GM18951 (cell line): ENCODE results near the gene CCDC50.

Source experiments
- POLR2A ChIP-seq: IDR thresholded peaks from 4 replicates; pipeline ENCODE4 v1.6.1; 2011; ENCODE audit warnings: mild to moderate bottlenecking; ENCODE audit not compliant: insufficient read length, insufficient read depth; ENCODE audit errors: extremely low read depth
- in situ Hi-C: fragments of 300-500 bp; cut with MboI; formaldehyde crosslinking; loops from one replicate; pipeline ENCODE4 v1.12.0; 2022; ENCODE audit warnings: low sequenced_read_pairs, mixed read lengths, inconsistent platforms; ENCODE audit not compliant: unreplicated experiment

The CCDC50 gene

GRCh38 chr3:191329654-191330529 is 698 bp downstream of the CCDC50 start, which contains the start of gene UTS2B:
Gene UTS2B, minus strand, starts transcription at chr3:191330526. Its CDS starts 48,337 bp downstream, at chr3:191282189.
- no peak for TF ChIP-seq POLR2A
- in situ Hi-C loops = no loop called here

GRCh38 chr3:191330530-191331048 is 1.4 kb downstream of the CCDC50 start:
- no peak for TF ChIP-seq POLR2A
- in situ Hi-C loops = no loop called here

GRCh38 chr3:191331388-191331787 is 2.2 kb downstream of the CCDC50 start:
- in situ Hi-C loops = no loop called here
- TF ChIP-seq POLR2A = no peak

- in situ Hi-C loops = no loop called here
Observed at GRCh38 chr3:191333298-191333880, 4.2 kb downstream of the CCDC50 start.

DNA sequence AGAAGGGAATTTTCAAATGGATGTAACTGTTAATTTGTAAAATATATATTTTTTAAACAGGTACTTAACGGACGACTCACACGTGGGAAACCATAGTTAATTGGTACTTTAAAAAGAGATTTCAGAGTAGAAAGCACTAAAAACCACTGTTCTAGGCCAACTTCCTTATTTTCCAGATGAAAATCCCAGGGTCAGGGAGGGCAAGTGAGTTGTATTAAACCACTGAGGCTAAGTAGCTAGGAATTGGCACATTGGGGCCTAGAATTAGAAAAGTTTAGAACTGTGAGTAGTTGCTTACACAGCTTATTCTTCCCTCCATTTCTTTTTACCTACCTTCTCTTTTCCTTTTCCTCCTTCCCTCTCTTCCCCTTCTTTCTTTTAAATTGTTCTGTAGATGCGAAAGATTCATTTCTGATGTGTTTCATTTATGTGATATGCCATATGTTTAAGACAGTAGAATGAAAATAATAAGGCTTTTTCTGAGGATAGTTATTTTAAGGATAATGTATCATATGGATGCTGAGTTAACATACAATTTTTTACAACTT is 5.2 kb downstream of the CCDC50 start:
- in situ Hi-C loops = no loop called here
- no peak for TF ChIP-seq POLR2A

More at GRCh38 chr3:191333298-191333880, 4.2 kb downstream of the CCDC50 start:
- no peak for TF ChIP-seq POLR2A

DNA sequence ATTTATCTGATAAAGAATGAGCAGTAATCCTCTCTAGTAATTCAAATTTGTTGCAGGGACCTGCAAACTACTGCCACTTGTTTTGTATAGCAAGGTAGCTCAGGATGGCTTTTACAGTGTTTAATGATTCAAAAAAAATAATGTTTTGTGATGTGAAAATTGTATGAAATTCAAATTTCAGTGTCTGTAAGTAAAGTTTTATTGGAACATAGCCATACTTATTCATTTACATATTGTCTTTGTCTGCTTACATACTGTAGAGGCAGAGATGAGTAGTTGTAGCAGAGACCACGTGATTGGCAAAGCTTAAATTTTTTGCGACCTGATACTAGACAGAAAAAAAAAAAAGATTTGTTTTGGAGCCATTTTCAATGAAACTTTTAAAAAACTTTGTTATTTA is 7.6 kb downstream of the CCDC50 start:
- in situ Hi-C loops = no loop called here
- no peak for TF ChIP-seq POLR2A

DNA sequence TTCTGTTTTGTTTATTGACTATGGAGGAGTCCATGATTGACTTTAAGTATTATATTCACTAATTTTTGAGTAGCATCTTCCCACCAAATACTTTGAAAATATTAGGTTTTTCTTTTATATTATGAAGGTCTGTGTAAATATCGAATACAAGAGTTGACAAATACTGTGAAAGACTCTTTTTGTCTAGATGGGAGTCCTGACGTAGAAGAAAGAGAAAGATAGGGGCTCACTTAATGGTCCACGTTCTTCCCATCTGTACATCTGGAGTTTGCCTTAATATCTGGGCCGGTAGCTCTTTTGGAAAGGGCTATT is 8.9 kb downstream of the CCDC50 start:
- TF ChIP-seq POLR2A = no peak
- in situ Hi-C loops = no loop called here

- in situ Hi-C loops = no loop called here
Observed at GRCh38 chr3:191339316-191339917, 10.2 kb downstream of the CCDC50 start.

DNA sequence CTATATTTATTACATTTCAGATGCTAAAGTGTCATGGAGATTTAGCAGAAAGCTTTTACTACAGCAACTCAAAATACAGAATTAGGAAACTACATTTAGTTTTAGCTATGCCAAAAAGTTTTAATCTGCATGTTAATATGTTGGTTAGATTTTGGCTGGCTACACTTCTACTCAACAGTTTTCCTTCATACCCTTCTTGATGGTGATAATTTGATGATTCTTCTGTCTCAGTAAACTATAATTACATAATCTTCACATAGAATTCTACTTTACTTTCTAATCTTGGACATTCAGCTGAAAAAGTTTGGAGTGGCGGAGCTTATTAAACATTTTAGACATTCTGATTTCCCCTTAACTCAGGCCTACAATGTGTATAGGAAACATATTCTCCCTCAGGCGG is 11.2 kb downstream of the CCDC50 start:
- TF ChIP-seq POLR2A = no peak
- in situ Hi-C loops = no loop called here

More at GRCh38 chr3:191339316-191339917, 10.2 kb downstream of the CCDC50 start:
- no peak for TF ChIP-seq POLR2A

DNA sequence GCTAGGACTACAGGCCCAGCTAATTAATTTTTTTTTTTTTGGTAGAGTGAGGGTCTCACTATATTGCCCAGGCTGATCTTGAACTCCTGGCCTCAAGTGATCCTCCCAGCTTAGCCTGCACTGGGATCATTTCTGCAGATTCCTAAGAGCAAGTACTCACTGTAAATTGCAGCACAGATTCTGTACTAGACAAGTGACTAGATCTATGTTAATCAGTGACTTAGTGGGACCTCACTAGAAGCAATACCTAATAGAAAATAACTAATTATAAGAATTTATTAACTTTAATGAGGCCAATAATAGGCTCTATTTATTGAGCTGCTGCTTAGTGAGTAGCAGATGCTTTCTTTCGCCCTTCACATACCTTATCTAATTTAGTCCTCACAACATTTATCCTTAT is 11.8 kb downstream of the CCDC50 start:
- no peak for TF ChIP-seq POLR2A
- in situ Hi-C loops = no loop called here

DNA sequence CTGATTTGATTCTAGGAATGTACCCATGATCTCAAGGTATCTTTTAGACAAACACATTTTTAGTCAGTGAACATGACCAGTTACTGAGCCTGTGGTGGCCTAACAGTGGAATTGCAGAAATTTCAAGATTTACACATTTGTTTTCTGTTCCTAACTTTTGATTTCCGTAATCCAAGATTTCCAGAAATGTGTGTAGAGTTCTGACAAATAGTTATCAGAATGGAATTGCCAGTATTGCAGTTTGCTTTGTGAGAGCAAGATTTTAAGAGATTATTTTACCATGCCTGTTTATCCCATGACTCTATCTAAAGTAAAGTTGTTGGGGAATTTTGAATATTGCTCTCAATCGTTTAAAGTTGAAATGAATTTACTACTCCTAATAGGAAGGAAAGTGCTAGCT is 12.8 kb downstream of the CCDC50 start:
- no peak for TF ChIP-seq POLR2A
- in situ Hi-C loops = no loop called here

DNA sequence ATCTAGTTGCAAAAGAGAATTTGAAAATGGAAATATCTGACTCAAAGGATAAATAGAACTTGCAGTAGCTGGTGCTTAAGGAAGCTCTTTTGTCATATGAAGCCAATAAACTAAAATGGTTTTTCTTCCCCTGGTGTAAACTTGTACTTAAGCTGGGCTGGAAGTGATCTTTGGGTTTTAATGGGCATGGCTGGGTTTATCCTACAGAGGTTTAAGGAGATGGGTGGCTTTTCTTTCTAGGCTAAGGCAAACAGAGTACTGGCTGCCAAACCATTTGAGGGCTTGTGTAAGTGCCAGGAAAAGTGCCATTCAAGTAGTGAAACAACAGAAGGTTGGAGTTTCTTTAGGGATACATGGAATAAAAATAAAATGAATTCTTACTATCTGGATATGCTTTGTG is 13.2 kb downstream of the CCDC50 start:
- in situ Hi-C loops = no loop called here
- no peak for TF ChIP-seq POLR2A

GRCh38 chr3:191343115-191343514 is 13.9 kb downstream of the CCDC50 start:
- in situ Hi-C loops = no loop called here
- no peak for TF ChIP-seq POLR2A

DNA sequence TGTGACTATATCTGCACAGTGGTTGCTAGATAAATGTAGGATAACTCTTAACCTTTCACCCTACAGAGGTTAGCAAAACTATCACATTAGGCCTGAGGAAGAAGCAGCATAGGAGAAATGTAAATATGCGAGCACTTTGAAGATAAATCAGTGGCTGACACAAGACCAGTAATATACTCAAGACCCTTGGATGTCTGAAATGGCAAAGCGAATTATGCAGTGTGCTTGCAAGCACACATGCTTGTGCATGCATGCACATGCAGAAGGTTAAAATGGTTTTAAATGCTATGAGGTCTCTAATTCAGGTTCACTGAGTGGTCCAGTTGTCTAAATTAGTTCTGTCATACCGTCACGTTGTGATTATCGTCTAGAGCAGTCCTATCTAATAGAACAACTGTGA is 14.7 kb downstream of the CCDC50 start:
- in situ Hi-C loops = no loop called here
- no peak for TF ChIP-seq POLR2A

DNA sequence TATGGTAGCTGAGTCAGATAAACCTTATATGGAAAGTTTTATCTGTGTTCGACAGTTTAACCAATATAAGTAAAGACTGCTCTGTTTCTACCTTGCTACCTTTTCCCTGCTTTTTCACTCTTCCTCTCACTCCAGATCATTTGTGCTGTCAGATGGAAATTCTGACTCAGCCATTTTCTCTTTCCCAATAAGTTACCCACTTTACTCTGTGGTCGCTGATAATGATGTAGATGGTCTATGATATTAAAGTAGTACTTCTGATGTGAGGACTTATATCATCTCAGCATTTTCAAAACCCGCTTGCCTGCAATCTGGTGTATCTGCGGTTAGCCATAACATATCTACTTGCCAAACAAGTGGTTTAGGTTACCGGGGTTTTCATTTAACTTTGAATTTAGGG is 16.1 kb downstream of the CCDC50 start:
- no peak for TF ChIP-seq POLR2A
- in situ Hi-C loops = no loop called here
